Smooth muscle cell (in vitro differentiated cells): ENCODE data around the gene SSTR4. TPM values are rescaled to one million over a fixed set of nuclear protein-coding genes. Genes with fewer than 3 reads are reported as not detected.

ENCODE experiments used
- DNase-seq: peaks from one replicate; lab custom pipeline; 2025; ENCODE audit not compliant: unreplicated experiment; lab: John Stamatoyannopoulos, UW
- H2AFZ ChIP-seq: fragments of 200-600 bp; sonication (generic); 2 replicates; pipeline ENCODE4 v1.6.0; 2016; ENCODE audit warnings: antibody characterized with exemption, low read depth, mild to moderate bottlenecking
- H3F3A ChIP-seq: fragments of 200-600 bp; sonication (generic); 2 replicates; pipeline ENCODE4 v1.6.0; 2017; ENCODE audit warnings: antibody characterized with exemption, low read depth
- H3K27ac ChIP-seq: fragments of 200-600 bp; sonication (generic); 2 replicates; pipeline ENCODE4 v1.5.1; 2016; ENCODE audit warnings: low read depth, mild to moderate bottlenecking
- H3K27me3 ChIP-seq: fragments of 200-600 bp; sonication (generic); 2 replicates; pipeline ENCODE4 v1.6.1; 2016; ENCODE audit warnings: low read depth, mild to moderate bottlenecking
- H3K36me3 ChIP-seq: fragments of 200-600 bp; sonication (generic); 2 replicates; pipeline ENCODE4 v1.5.1; 2016; ENCODE audit warnings: low read depth
- H3K4me1 ChIP-seq: fragments of 200-600 bp; sonication (generic); 2 replicates; pipeline ENCODE4 v1.5.1; 2016; ENCODE audit warnings: low read depth
- H3K4me2 ChIP-seq: fragments of 200-600 bp; sonication (generic); 2 replicates; pipeline ENCODE4 v1.6.0; 2016; ENCODE audit warnings: mild to moderate bottlenecking
- H3K4me3 ChIP-seq: fragments of 200-600 bp; sonication (generic); 2 replicates; pipeline ENCODE4 v1.5.1; 2016; ENCODE audit warnings: mild to moderate bottlenecking
- H3K79me2 ChIP-seq: fragments of 200-600 bp; sonication (generic); 2 replicates; pipeline ENCODE4 v1.6.0; 2016; ENCODE audit warnings: low read depth, mild to moderate bottlenecking
- H3K9ac ChIP-seq: fragments of 200-600 bp; sonication (generic); 2 replicates; pipeline ENCODE4 v1.6.0; 2016; ENCODE audit warnings: low read depth
- H3K9me3 ChIP-seq: fragments of 200-600 bp; sonication (generic); replicated peaks from 2 replicates; pipeline ENCODE4 v1.5.1; 2016; ENCODE audit warnings: low read depth
- H4K20me1 ChIP-seq: fragments of 200-600 bp; sonication (generic); 2 replicates; pipeline ENCODE4 v1.6.0; 2016; ENCODE audit warnings: low read depth
- WGBS: methylation state at CpG from one replicate; pipeline ENCODE4 v1.1.7; 2016; ENCODE audit warnings: low lambda C conversion rate; 5-methylcytosine and 5-hydroxymethylcytosine counted together
- polyA plus RNA-seq: library from polyadenylated mRNA; unstranded; fragments of >200 nt; fragmentation: Nextera tagmentation; extraction: Ambion mirVana; gene quantifications from 2 replicates; pipeline ENCODE4 v1.2.1, GENCODE V29; 2016
- total RNA-seq: library from RNA; depleted of rRNA; stranded (reverse); fragments of >200 nt; gene quantifications from 2 replicates; pipeline ENCODE4 v1.2.3, GENCODE V29; 2014
- TF ChIP-seq, protein P1 (sequence below): fragments of 200-600 bp; sonication (generic); IDR thresholded peaks from 2 replicates; pipeline ENCODE4 v1.5.1; 2017; ENCODE audit warnings: borderline replicate concordance, mild to moderate bottlenecking, antibody characterized with exemption; ENCODE audit not compliant: insufficient read depth, poor library complexity, severe bottlenecking

Gene SSTR4
- total and polyA plus RNA-seq, 2 experiments from 2014 or later = not detected

DNA sequence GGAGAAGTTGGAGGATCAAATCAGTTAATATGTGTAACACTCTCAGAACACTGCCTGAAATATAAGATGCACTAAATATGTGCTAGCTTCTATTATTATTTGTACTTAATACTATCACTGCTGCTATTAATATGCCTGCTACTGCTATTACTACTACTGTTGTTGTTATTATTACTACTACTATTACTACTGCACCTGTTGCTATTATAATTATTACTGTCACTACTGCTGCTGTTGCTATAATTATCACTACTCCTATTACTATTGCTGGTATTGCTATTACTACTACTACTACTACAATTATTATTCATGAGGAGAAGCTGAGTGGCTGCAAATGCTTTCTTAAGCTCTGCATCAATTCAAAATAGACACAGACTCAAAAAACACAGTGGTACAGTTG is 16.7 kb upstream of the SSTR4 start:
- DNase-seq = no peak
- no peaks in the 10 kb centered on the region for H3K36me3 ChIP-seq
- H3K27me3 ChIP-seq = no peaks in the 10 kb centered on the region
- H3K79me2 ChIP-seq = no peaks in the 10 kb centered on the region
- no peak overlapping the region for H3K4me2 ChIP-seq
- no peaks in the 10 kb centered on the region for H3F3A ChIP-seq
- H3K4me1 ChIP-seq = no peaks in the 10 kb centered on the region
- H2AFZ ChIP-seq = no peak overlapping the region
- H3K4me3 ChIP-seq = no peak overlapping the region
- no peak overlapping the region for H3K9ac ChIP-seq
- no peak overlapping the region for H3K27ac ChIP-seq
- TF ChIP-seq, protein P1, sequence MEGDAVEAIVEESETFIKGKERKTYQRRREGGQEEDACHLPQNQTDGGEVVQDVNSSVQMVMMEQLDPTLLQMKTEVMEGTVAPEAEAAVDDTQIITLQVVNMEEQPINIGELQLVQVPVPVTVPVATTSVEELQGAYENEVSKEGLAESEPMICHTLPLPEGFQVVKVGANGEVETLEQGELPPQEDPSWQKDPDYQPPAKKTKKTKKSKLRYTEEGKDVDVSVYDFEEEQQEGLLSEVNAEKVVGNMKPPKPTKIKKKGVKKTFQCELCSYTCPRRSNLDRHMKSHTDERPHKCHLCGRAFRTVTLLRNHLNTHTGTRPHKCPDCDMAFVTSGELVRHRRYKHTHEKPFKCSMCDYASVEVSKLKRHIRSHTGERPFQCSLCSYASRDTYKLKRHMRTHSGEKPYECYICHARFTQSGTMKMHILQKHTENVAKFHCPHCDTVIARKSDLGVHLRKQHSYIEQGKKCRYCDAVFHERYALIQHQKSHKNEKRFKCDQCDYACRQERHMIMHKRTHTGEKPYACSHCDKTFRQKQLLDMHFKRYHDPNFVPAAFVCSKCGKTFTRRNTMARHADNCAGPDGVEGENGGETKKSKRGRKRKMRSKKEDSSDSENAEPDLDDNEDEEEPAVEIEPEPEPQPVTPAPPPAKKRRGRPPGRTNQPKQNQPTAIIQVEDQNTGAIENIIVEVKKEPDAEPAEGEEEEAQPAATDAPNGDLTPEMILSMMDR = no peak
- no peaks in the 10 kb centered on the region for H4K20me1 ChIP-seq
- H3K9me3 ChIP-seq = no peaks in the 10 kb centered on the region

DNA sequence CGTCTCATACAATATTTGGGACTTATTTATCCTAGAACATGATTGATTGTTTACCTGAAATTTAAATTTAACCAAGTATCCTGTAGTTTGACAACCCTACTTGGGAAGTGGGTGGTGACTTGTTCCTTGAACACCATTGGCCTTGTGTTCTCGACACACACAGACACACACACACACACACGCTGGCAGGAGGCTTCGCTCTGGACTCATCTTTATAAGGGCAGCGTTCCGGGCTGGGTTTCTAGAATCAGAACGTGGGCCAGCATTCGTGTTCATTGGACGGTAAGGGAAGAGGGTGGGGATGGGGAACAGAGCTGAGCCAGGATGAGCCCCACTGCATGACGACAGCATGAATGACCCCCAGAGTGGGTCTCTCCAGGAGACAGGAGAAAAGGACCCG is 16.2 kb upstream of the SSTR4 start:
- DNase-seq = no peak
- Histone ChIP-seq H3K9ac (no peak overlapping the region), H4K20me1 (no peaks in the 10 kb centered on the region), H3K4me1 (no peaks in the 10 kb centered on the region), H3K4me2 (no peak overlapping the region), H3F3A (no peaks in the 10 kb centered on the region), H3K27me3 (no peaks in the 10 kb centered on the region), H3K9me3 (no peaks in the 10 kb centered on the region), H3K4me3 (no peak overlapping the region), H2AFZ (no peak overlapping the region), H3K79me2 (no peaks in the 10 kb centered on the region), H3K27ac (no peak overlapping the region), H3K36me3 (no peaks in the 10 kb centered on the region)
- WGBS = 93% methylated on average over 11 of the region's 11 CpGs
- TF ChIP-seq, protein P1 = no peak

DNA sequence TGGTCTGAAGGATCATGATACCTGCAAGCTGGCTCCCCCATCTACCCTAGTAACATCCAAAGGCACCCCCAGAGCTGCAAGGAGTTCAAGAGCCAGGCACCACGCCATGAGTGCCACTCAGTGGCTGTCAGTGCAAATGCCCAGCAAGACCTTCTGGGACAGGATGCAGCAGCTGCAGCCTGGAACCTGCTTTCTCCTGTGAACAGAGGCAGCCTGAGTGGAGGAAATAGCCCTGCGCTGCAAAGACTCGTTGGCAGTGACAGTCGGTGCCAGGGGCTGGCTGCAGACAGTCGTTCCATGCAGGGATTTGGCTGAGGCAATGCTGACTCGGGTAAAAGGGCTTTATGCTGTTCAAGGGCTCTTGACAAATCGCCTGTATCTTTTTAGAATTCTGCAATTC is 15.7 kb upstream of the SSTR4 start:
- no peaks in the 10 kb centered on the region for H4K20me1 ChIP-seq
- H3K36me3 ChIP-seq = no peaks in the 10 kb centered on the region
- TF ChIP-seq, protein P1 = no peak
- H3K9ac ChIP-seq = no peak overlapping the region
- H3K79me2 ChIP-seq = no peaks in the 10 kb centered on the region
- 84% methylated on average over 7 of the region's 7 CpGs for WGBS
- H3F3A ChIP-seq = no peaks in the 10 kb centered on the region
- no peak overlapping the region for H3K4me3 ChIP-seq
- H3K27me3 ChIP-seq = no peaks in the 10 kb centered on the region
- no peak overlapping the region for H3K27ac ChIP-seq
- H3K4me2 ChIP-seq = no peak overlapping the region
- H3K4me1 ChIP-seq = no peaks in the 10 kb centered on the region
- H2AFZ ChIP-seq = no peak overlapping the region
- DNase-seq = no peak
- no peaks in the 10 kb centered on the region for H3K9me3 ChIP-seq

DNA sequence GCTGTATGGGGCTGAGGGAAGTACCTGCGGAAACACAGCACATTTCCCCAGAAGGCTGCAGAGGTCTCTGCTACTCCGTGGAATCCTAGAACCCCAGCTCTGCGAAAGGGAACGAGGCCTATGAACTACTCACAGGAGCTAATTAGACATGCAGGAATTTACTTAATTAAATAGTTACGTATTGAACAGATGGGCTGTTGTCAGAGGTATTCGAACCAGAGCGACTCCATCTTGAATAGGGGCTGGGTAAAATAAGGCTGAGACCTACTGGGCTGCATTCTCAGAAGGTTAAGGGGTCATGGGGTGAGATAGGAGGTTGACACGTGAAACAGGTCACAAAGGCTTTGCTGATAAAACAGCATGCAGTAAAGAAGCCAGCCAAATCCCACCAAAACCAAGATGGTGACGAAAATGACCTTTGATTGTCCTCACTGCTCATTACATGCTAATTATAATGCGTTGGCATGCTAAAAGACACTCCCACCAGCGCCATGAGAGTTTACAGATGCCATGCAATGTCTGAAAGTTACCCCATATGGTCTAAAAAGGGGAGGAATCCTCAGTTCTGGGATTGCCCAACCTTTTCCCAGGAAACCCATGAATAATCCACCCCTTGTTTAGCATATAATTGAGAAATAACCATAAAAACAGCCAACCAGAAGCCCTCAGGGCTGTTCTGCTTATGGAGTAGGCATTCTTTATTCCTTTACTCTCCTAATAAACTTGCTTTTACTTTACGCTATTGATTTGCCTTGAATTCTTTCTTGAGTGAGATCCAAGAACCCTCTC is 14.7 kb upstream of the SSTR4 start:
- TF ChIP-seq, protein P1 = no peak
- Histone ChIP-seq H3K4me1 (no peaks in the 10 kb centered on the region), H3K9ac (no peak overlapping the region), H3K4me2 (no peak overlapping the region), H3F3A (no peaks in the 10 kb centered on the region), H3K79me2 (no peaks in the 10 kb centered on the region), H3K36me3 (no peaks in the 10 kb centered on the region), H3K9me3 (no peaks in the 10 kb centered on the region), H2AFZ (no peak overlapping the region), H3K27ac (no peak overlapping the region), H4K20me1 (no peaks in the 10 kb centered on the region), H3K4me3 (no peak overlapping the region), H3K27me3 (no peaks in the 10 kb centered on the region)
- WGBS = 86% methylated on average over 12 of the region's 12 CpGs
- no peak for DNase-seq
